SK-N-SH (cell line): ENCODE measurements around the gene ZBED4. TPM values are rescaled to one million over a fixed set of nuclear protein-coding genes. Genes with fewer than 3 reads are reported as not detected.

Source experiments
- CTCF ChIA-PET: fragments of 300-600, 350-600 bp; formaldehyde crosslinking; extraction: SDS; loops from one replicate; lab custom pipeline; 2021; lab: Yijun Ruan, JAX
- POLR2A ChIA-PET: fragments of 350-600 bp; sonication (Branson Sonifier 250); formaldehyde crosslinking; extraction: SDS; loops from one replicate; lab custom pipeline; 2020; ENCODE audit warnings: antibody characterized with exemption, inconsistent platforms; lab: Yijun Ruan, JAX
- DNase-seq: peaks from one replicate; pipeline ENCODE4 v3.0.0; 2012
- H2AFZ ChIP-seq: fragments of 200-600 bp; sonication (generic); 2 replicates; pipeline ENCODE4 v1.8.1; 2016; ENCODE audit warnings: antibody characterized with exemption, mild to moderate bottlenecking, low read depth
- H3F3A ChIP-seq: fragments of 200-600 bp; sonication (generic); replicated peaks from 2 replicates; pipeline ENCODE3; 2016; ENCODE audit warnings: antibody characterized with exemption, mild to moderate bottlenecking; ENCODE audit not compliant: insufficient read depth
- H3K27ac ChIP-seq, 2 experiments: fragments of 200-500 bp in 1 of 2; fragments of 200-600 bp in 1 of 2; sonication (Bioruptor generic) in 1 of 2; sonication (generic), shearing (Covaris generic) in 1 of 2; 2 replicates each; pipeline versions ENCODE4 v1.5.1 to v1.6.1; 2014 to 2016; ENCODE audit warnings: low read depth in 2 of 2, inconsistent platforms in 1 of 2, low read length in 1 of 2, mild to moderate bottlenecking in 1 of 2, mixed read lengths in 1 of 2
- H3K27me3 ChIP-seq: fragments of 200-600 bp; sonication (generic), shearing (Covaris generic); 2 replicates; pipeline ENCODE4 v1.6.1; 2016; ENCODE audit warnings: mixed run types; ENCODE audit not compliant: insufficient read depth
- H3K36me3 ChIP-seq, 2 experiments: fragments of 200-500 bp in 1 of 2; fragments of 200-600 bp in 1 of 2; sonication (Bioruptor generic) in 1 of 2; sonication (generic) in 1 of 2; replicated peaks in 1 of 2; 2 replicates each; pipeline versions ENCODE3 to v1.5.1; 2014 to 2016; ENCODE audit warnings: low read length in 1 of 2, mild to moderate bottlenecking in 1 of 2; ENCODE audit not compliant: insufficient read depth in 2 of 2, control insufficient read depth in 1 of 2
- H3K4me1 ChIP-seq, 2 experiments: fragments of 200-500 bp in 1 of 2; fragments of 200-600 bp in 1 of 2; sonication (Bioruptor generic) in 1 of 2; sonication (generic), shearing (Covaris generic) in 1 of 2; 2 replicates each; pipeline versions ENCODE4 v1.5.1 to v1.6.1; 2014 to 2016; ENCODE audit warnings: low read depth in 1 of 2, low read length in 1 of 2, mixed run types in 1 of 2; ENCODE audit not compliant: insufficient read depth in 2 of 2, control insufficient read depth in 1 of 2
- H3K4me2 ChIP-seq: fragments of 200-600 bp; sonication (generic), shearing (Covaris generic); 2 replicates; pipeline ENCODE4 v1.6.1; 2017; ENCODE audit warnings: mixed run types
- H3K4me3 ChIP-seq, 2 experiments: fragments of 200-500 bp in 1 of 2; fragments of 200-600 bp in 1 of 2; sonication (Bioruptor generic) in 1 of 2; sonication (generic), shearing (Covaris generic) in 1 of 2; 2 replicates each; pipeline versions ENCODE4 v1.5.1 to v1.8.1; 2014 to 2016; ENCODE audit warnings: low read depth in 2 of 2, inconsistent platforms in 1 of 2, low read length in 1 of 2, mild to moderate bottlenecking in 1 of 2, mixed read lengths in 1 of 2, moderate library complexity in 1 of 2
- H3K79me2 ChIP-seq: fragments of 200-600 bp; sonication (generic); 2 replicates; pipeline ENCODE4 v1.8.1; 2017; ENCODE audit warnings: mild to moderate bottlenecking; ENCODE audit not compliant: insufficient read depth
- H3K9ac ChIP-seq: fragments of 200-600 bp; sonication (generic); 2 replicates; pipeline ENCODE4 v1.6.1; 2017; ENCODE audit warnings: mixed run types
- H3K9me2 ChIP-seq: fragments of 200-600 bp; sonication (generic); 2 replicates; pipeline ENCODE4 v1.6.1; 2017; ENCODE audit warnings: mixed run types
- H3K9me3 ChIP-seq: fragments of 200-600 bp; sonication (generic); 2 replicates; pipeline ENCODE4 v1.6.1; 2017; ENCODE audit warnings: mixed run types, mild to moderate bottlenecking, moderate library complexity
- H4K20me1 ChIP-seq: fragments of 200-600 bp; sonication (generic); 2 replicates; pipeline ENCODE4 v1.6.1; 2017; ENCODE audit warnings: mild to moderate bottlenecking, mixed run types; ENCODE audit not compliant: insufficient read depth
- CHD2 ChIP-seq: fragments of 150-350 bp; IDR thresholded peaks from 2 replicates; pipeline ENCODE4 v1.6.1; 2018; ENCODE audit warnings: low read length; ENCODE audit not compliant: partially characterized antibody
- ELF1 ChIP-seq: IDR thresholded peaks from 2 replicates; pipeline ENCODE4 v1.4.0; 2012
- EZH2phosphoT487 ChIP-seq: fragments of 200-600 bp; sonication (generic); IDR thresholded peaks from 2 replicates; pipeline ENCODE4 v1.6.1; 2017; ENCODE audit warnings: low read depth, mixed run types, mild to moderate bottlenecking, antibody characterized with exemption, moderate library complexity, borderline replicate concordance
- FOXJ3 ChIP-seq: sonication (generic); formaldehyde crosslinking; IDR thresholded peaks from 2 replicates; pipeline ENCODE4 v1.5.1; 2020; ENCODE audit warnings: mild to moderate bottlenecking, missing genetic modification reagents
- IRF3 ChIP-seq: fragments of 150-350 bp; IDR thresholded peaks from 2 replicates; pipeline ENCODE4 v1.6.1; 2016; ENCODE audit warnings: mild to moderate bottlenecking, low read depth, low read length
- JUND ChIP-seq: IDR thresholded peaks from 2 replicates; pipeline ENCODE4 v1.4.0; 2012
- NFIC ChIP-seq: IDR thresholded peaks from 2 replicates; pipeline ENCODE4 v1.4.0; 2012; ENCODE audit warnings: borderline replicate concordance
- NRF1 ChIP-seq: IDR thresholded peaks from 2 replicates; pipeline ENCODE4 v1.6.1; 2012; ENCODE audit warnings: low read depth, mild to moderate bottlenecking, low read length
- POLR2AphosphoS5 ChIP-seq: IDR thresholded peaks from 2 replicates; pipeline ENCODE4 v1.6.1; 2012; ENCODE audit warnings: low read depth, low read length
- RCOR1 ChIP-seq: fragments of 150-350 bp; IDR thresholded peaks from 2 replicates; pipeline ENCODE4 v1.6.1; 2017; ENCODE audit warnings: antibody characterized with exemption, low read length
- RFX5 ChIP-seq: IDR thresholded peaks from 2 replicates; pipeline ENCODE4 v1.6.1; 2012; ENCODE audit warnings: mild to moderate bottlenecking, improper control_type of control experiment, low read length
- SIN3A ChIP-seq: IDR thresholded peaks from 2 replicates; pipeline ENCODE4 v1.6.1; 2012; ENCODE audit warnings: low read depth, mild to moderate bottlenecking, low read length, moderate library complexity, borderline replicate concordance
- SMC3 ChIP-seq: IDR thresholded peaks from 2 replicates; pipeline ENCODE4 v1.6.1; 2012; ENCODE audit warnings: low read depth, low read length, improper control_type of control experiment
- TAF1 ChIP-seq: IDR thresholded peaks from 2 replicates; pipeline ENCODE4 v1.6.1; 2012; ENCODE audit warnings: low read depth, mild to moderate bottlenecking, low read length, moderate library complexity, borderline replicate concordance
- TCF12 ChIP-seq: IDR thresholded peaks from 2 replicates; pipeline ENCODE4 v1.4.0; 2012
- TEAD4 ChIP-seq: IDR thresholded peaks from 2 replicates; pipeline ENCODE4 v1.4.0; 2012; ENCODE audit warnings: mild to moderate bottlenecking, borderline replicate concordance; ENCODE audit not compliant: insufficient read depth
- WGBS: methylation state at CpG from one replicate; pipeline ENCODE4 v1.1.6; 2017; ENCODE audit warnings: low lambda C conversion rate; 5-methylcytosine and 5-hydroxymethylcytosine counted together
- polyA plus RNA-seq, 3 experiments: library from polyadenylated mRNA; depleted of rRNA; stranded (reverse); fragments of >200 nt; gene quantifications; 2 replicates each; pipeline ENCODE4 v1.2.3, GENCODE V29; 2012
- TF ChIP-seq, protein P1 (sequence below): IDR thresholded peaks from 2 replicates; pipeline ENCODE4; 2012
- TF ChIP-seq, protein P2 (sequence below): IDR thresholded peaks from 2 replicates; pipeline ENCODE4 v1.4.0; 2012; ENCODE audit warnings: low read depth, borderline replicate concordance

Gene ZBED4
- polyA plus RNA-seq, 1 of the 3 experiments (the other 2 are of a cell fraction), result 7.9 TPM

DNA sequence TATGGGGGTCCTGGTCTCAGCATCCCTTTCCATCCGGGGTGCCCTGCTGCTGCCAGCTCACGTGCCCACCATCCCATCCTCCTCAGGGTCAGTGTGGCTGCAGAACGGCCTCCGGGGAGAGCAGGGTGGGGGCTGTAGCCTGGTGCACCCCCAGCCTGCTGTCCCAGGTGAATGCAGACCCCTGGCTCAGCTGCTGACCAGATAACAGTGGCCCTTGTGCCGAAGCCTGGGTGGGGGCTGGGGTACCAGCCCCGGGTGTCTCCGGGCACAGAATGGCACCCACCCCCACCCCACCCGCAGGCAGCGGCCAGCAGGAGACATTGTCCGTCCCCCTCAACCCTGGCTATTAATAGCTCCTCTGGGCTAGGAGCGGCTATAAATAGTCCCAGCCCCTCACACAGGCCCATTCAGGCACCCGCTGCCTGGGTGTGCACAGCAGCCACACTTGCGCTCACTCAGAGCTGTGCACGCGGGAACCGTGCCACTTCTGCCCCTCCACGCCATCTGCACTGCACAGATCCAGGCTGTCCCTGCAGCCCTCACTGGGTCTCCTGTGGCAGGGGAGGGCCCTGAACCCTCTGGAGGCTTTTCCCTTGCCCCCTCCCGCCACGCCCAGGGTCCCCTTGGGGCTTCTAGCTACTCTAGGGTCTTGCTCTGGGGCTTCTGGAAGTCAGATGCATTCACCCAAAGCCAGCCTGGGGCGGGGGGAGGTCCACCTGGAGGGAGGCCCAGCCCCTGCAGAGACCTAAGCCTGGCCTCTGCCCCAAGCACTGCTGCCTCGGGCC is 83.5 kb downstream of the ZBED4 start:
- POLR2A ChIA-PET, result no interaction called here

GRCh38 chr22:49937758-49938564 is 84.3 kb downstream of the ZBED4 start:
- Histone ChIP-seq H3K27ac (no peak overlapping the region), H3K9ac (no peak overlapping the region), H3K27me3 (no peaks in the 10 kb centered on the region), H3K4me1 (peaks cover 6 to 23% of the 10 kb centered on the region in 2 experiments; a peak in 2 of 4 replicates), H4K20me1 (no peaks in the 10 kb centered on the region), H2AFZ (no peak overlapping the region), H3K9me3 (no peaks in the 10 kb centered on the region), H3K4me2 (no peak overlapping the region), H3K79me2 (no peaks in the 10 kb centered on the region), H3F3A (no peaks in the 10 kb centered on the region), H3K4me3 (no peak overlapping the region), H3K36me3 (no peaks in the 10 kb centered on the region), H3K9me2 (no peaks in the 10 kb centered on the region)
- DNase-seq, result no peak
- CTCF ChIA-PET, result interaction anchor here (1.2 kb wide), 1 partner anchor 8 kb away, joined by 3 read pairs; no protein-coding TSS in a partner anchor
- WGBS, result 96% methylated on average over 19 of the region's 27 CpGs
- POLR2A ChIA-PET, result no interaction called here
- TF ChIP-seq SMC3 (no peak), TCF12 (no peak), FOXJ3 (CRISPR knock-in tag) (no peak), TEAD4 (no peak), JUND (no peak), IRF3 (no peak), NRF1 (no peak), ELF1 (no peak)
- TF ChIP-seq, protein P1, sequence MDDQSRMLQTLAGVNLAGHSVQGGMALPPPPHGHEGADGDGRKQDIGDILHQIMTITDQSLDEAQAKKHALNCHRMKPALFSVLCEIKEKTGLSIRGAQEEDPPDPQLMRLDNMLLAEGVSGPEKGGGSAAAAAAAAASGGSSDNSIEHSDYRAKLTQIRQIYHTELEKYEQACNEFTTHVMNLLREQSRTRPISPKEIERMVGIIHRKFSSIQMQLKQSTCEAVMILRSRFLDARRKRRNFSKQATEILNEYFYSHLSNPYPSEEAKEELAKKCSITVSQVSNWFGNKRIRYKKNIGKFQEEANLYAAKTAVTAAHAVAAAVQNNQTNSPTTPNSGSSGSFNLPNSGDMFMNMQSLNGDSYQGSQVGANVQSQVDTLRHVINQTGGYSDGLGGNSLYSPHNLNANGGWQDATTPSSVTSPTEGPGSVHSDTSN, result no peak
- TF ChIP-seq, protein P2, sequence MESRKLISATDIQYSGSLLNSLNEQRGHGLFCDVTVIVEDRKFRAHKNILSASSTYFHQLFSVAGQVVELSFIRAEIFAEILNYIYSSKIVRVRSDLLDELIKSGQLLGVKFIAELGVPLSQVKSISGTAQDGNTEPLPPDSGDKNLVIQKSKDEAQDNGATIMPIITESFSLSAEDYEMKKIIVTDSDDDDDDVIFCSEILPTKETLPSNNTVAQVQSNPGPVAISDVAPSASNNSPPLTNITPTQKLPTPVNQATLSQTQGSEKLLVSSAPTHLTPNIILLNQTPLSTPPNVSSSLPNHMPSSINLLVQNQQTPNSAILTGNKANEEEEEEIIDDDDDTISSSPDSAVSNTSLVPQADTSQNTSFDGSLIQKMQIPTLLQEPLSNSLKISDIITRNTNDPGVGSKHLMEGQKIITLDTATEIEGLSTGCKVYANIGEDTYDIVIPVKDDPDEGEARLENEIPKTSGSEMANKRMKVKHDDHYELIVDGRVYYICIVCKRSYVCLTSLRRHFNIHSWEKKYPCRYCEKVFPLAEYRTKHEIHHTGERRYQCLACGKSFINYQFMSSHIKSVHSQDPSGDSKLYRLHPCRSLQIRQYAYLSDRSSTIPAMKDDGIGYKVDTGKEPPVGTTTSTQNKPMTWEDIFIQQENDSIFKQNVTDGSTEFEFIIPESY, result no peak

More for the DNA sequence above, 83.5 kb downstream of the ZBED4 start:
- 95% methylated on average over 9 of the region's 21 CpGs for WGBS
- peaks cover 6 to 23% of the 10 kb centered on the region in 2 experiments; a peak in 2 of 4 replicates for H3K4me1 ChIP-seq
- no peaks in the 10 kb centered on the region for H3K9me3 ChIP-seq
- no peaks in the 10 kb centered on the region for H3K79me2 ChIP-seq
- H3K27me3 ChIP-seq, result no peaks in the 10 kb centered on the region
- no peak for TF ChIP-seq IRF3
- TF ChIP-seq POLR2AphosphoS5, result no peak
- TF ChIP-seq SMC3, result no peak
- no peak for TF ChIP-seq RCOR1
- no peak for TF ChIP-seq EZH2phosphoT487
- TF ChIP-seq CHD2, result no peak
- TF ChIP-seq NFIC, result no peak
- no peak for TF ChIP-seq TAF1
- no peak for TF ChIP-seq RFX5
- no peak for TF ChIP-seq NRF1
- no peak for TF ChIP-seq FOXJ3 (CRISPR knock-in tag)
- TF ChIP-seq SIN3A, result no peak
- no peak overlapping the region for H3K4me3 ChIP-seq
- no peaks in the 10 kb centered on the region for H3K36me3 ChIP-seq
- CTCF ChIA-PET, result interaction anchor here (1.7 kb wide), 1 partner anchor 93 kb away, joined by 8 read pairs; no protein-coding TSS in a partner anchor
- no peaks in the 10 kb centered on the region for H3K9me2 ChIP-seq
- no peak overlapping the region for H2AFZ ChIP-seq
- H4K20me1 ChIP-seq, result no peaks in the 10 kb centered on the region
- no peak for DNase-seq
- no peaks in the 10 kb centered on the region for H3F3A ChIP-seq
- H3K27ac ChIP-seq, result no peak overlapping the region
- H3K4me2 ChIP-seq, result no peak overlapping the region
- H3K9ac ChIP-seq, result no peak overlapping the region
